Measurements from ENCODE around the gene REXO5.
"Not testable (repeated sequence)": the region's sequence is repeated elsewhere in the genome, so short reads cannot be mapped to it uniquely, and the experiment has no call there.

Gene REXO5, protein sequence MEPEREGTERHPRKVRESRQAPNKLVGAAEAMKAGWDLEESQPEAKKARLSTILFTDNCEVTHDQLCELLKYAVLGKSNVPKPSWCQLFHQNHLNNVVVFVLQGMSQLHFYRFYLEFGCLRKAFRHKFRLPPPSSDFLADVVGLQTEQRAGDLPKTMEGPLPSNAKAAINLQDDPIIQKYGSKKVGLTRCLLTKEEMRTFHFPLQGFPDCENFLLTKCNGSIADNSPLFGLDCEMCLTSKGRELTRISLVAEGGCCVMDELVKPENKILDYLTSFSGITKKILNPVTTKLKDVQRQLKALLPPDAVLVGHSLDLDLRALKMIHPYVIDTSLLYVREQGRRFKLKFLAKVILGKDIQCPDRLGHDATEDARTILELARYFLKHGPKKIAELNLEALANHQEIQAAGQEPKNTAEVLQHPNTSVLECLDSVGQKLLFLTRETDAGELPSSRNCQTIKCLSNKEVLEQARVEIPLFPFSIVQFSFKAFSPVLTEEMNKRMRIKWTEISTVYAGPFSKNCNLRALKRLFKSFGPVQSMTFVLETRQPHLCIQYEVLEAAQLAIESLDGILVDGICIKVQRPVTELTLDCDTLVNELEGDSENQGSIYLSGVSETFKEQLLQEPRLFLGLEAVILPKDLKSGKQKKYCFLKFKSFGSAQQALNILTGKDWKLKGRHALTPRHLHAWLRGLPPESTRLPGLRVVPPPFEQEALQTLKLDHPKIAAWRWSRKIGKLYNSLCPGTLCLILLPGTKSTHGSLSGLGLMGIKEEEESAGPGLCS

DNA sequence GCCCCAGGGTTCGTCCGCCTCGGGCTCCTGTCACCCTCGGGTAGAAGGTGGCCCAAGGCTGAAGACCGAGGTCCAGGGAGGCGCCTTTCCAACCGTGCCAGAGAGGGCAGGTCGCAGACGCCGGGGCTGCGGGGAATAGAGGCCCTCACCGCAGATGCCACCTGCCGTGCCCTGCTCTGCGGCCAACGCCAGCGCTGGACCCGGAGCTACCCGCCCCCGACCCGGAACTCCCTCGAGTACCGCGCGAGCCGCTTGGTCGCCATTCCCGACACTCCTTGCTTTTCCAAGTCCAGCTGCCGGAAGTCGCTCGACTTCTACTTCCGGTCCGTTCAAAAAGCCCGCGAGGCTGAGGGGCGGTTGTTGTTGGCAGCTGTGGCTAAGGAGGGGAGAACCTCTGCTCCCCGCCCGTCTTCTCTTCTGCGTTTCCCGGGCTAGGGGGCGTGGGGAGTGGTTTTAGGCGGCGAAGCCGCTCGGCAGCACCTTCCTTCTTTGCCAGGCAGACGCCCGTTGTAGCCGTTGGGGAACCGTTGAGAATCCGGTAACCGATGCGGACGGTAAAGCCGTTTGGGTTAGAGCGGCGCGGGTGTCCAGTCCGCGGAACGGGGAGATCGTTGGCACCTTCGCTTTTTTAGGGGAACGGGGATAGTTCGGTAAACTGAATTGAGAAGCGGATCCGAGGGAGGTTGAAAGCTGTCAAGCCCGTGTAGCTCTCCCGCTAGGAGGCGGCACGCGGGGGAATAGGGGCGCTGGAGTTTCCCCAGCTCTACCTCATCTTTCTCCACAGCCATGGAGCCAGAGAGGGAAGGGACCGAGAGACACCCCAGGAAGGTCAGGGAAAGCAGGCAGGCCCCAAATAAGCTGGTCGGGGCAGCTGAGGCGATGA lies at the start of gene REXO5, which contains the start of gene ERI2:
REXO5 (plus strand) TSS at position 360 of the 883 bp plus-strand sequence; CDS start at position 787, 427 bp downstream.
ERI2 (minus strand) TSS at position 305 of the 883 bp plus-strand sequence; CDS start at position 263, 42 bp downstream.
- no peak for TF ChIP-seq GATA1 (IDR thresholded peaks at IDR 0.05; ENCODE audit: low read depth, low read length)
- peak; percentile 97 for TF ChIP-seq POLR2A (IDR thresholded peaks at IDR 0.05; ENCODE audit: low read length)

DNA sequence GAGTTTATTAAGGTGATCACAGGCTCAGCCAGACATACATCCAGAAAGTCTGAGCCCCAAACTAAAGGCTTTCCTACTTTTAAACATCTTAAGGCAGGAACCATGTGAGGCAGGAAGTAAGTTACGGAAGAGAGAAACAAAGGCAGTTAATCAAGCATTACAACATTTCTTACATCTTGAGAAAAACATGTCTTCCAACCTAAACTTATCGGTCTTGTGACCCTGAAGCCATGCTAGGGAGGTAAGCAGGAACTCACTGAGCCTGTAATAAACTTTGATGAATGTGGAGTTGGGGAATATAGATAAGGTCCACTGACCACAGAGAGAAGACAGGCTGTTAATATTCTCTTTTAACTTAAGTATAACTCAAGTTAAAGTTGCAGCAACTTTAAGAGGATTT lies 46.0 kb upstream of the REXO5 start:
- TF ChIP-seq POLR2A (IDR thresholded peaks at IDR 0.05; ENCODE audit: low read length) = no peak
- no peak for TF ChIP-seq GATA1 (IDR thresholded peaks at IDR 0.05; ENCODE audit: low read depth, low read length)
- no peak for DNase-seq

More for the DNA sequence above, at the start of gene REXO5, which contains the start of gene ERI2:
- DNase-seq = peak; percentile 94 to 95

DNA sequence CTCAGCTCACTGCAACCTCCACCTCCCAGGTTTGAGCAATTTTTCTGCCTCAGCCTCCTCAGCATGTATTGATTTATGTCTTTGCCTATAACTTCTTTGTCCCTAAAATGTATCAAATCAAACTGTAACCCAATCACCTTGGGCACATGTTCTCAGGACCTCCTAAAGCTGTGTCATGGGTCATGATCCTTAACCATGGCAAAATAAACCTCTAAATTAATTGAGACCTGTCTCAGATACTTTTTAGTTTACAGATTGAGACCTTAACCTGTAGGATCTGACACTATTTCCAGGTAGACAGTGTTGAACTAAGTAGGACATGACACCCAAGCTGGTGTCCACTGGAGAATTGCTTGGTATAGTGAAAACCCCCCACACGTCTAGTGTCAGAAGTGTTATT lies 45.2 kb upstream of the REXO5 start:
- no peak for DNase-seq
- TF ChIP-seq GATA1 (IDR thresholded peaks at IDR 0.05; ENCODE audit: low read depth, low read length) (no peak), POLR2A (IDR thresholded peaks at IDR 0.05; ENCODE audit: low read length) (no peak)

DNA sequence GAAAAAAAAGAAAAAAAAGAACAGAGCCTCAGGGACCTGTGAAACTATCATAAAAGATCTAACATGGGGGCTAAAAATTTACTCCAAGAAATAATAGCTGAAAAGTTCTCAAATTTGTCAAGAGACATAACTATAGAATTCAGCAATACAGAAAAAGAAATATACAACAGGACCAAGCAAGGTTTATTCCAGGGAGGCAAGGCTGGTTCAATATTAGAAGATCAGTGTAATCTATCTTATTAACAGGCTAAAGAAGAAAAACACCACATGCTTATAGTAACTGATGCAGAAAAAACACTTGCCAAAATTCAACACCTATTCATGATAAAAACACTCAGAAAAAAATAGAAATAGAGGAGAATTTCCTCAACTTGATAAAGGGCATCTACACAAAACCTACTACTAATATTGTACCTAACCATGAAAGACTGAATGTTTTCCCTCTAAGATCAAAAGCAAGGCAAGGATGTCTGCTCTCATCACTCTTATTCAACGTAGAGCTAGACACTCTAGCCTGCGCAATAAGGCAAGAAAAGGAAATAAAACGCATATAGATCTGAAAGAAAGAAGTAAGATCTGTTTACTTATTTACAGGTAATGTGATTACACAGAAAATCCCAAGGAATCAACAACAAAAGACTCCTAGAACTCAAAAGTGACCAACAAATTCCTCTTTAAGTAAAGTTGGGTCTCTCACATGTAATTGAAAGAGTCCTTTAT lies 43.8 kb upstream of the REXO5 start:
- TF ChIP-seq POLR2A (IDR thresholded peaks at IDR 0.05; ENCODE audit: low read length) (no peak), GATA1 (IDR thresholded peaks at IDR 0.05; ENCODE audit: low read depth, low read length) (no peak)

DNA sequence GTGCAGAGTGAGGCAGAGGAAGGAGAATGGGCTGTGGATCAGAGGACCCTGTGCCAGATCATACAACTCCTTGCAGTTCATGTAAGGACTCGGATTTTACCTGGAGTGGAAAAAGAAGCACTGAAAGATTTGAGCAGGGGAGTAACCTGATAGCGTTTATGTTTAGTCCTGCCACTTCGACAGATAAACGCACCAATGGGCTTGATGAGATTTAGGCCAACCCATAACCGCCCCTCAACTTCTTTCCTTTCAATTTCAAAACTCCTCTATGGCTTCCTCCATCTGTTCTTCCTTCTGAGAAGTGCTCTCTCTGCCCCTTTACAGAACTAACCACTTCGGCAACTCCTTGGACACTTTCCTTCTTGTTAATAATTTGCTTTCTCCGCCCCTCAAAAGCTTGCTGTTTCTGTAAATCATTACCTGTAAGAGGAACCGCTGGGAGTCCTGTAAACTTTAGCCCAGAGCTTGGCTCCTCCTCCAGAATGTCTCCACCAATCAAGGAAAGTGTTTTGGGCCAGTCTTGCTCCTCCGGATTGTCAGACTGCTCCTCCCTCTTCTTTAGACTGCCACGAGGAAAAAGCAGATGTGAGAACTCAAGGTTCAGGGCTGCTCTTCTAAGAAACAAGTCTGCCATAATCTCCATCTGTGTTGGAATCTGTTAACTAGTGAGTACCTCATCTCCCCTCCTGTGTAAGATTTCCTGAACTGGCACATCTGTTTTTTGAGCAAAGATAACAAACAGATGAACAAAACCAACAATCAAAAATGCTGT lies 42.7 kb upstream of the REXO5 start, which contains the start of gene ACSM3:
ACSM3 (plus strand) TSS at position 554 of the 772 bp plus-strand sequence. CDS start 6,021 bp downstream, outside the sequence.
- peak; percentile 52 to 64 for DNase-seq

More for the DNA sequence above, 43.8 kb upstream of the REXO5 start:
- no peak for DNase-seq

DNA sequence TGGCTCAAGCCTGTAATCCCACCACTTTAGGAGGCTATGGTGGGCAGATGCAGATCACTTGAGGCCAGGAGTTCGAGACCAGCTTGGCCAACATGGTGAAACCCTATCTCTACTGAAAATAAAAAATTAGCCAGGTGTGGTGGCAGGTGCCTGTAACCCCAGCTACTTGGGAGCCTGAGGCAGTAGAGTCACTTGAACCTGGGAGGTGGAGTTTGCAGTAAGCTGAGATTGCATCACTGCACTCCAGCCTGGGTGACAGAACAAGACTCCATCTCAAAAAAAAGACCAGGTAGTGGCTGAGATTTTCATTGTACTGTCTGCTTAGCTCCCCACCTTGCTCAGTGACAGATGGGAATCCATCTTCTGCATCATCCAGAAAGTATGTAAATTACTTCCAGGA lies 41.9 kb upstream of the REXO5 start:
- not testable (repeated sequence) for DNase-seq

More for the DNA sequence above, 42.7 kb upstream of the REXO5 start, which contains the start of gene ACSM3:
- no peak for TF ChIP-seq GATA1 (IDR thresholded peaks at IDR 0.05; ENCODE audit: low read depth, low read length)
- peak; percentile 48 for TF ChIP-seq POLR2A (IDR thresholded peaks at IDR 0.05; ENCODE audit: low read length)

DNA sequence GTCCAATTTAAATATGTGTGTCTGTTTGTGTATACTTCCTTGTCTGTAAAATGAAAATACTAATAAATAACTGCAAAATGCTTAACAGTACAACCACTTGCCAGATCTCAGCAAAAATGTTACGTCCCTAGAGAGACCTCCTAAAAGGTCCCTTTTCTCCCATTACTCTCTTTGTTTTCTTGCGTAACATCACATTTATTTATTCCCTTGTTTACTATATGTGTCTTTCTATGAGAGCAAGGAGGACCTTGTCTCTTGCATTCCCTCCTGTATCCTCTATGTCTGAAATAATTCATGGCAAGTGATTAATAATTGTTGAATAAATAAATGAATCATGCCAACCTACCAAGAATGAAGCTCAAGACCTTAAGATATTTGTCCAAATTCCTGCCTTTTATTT lies 40.6 kb upstream of the REXO5 start:
- TF ChIP-seq POLR2A (IDR thresholded peaks at IDR 0.05; ENCODE audit: low read length) (no peak), GATA1 (IDR thresholded peaks at IDR 0.05; ENCODE audit: low read depth, low read length) (no peak)
- no peak for DNase-seq

DNA sequence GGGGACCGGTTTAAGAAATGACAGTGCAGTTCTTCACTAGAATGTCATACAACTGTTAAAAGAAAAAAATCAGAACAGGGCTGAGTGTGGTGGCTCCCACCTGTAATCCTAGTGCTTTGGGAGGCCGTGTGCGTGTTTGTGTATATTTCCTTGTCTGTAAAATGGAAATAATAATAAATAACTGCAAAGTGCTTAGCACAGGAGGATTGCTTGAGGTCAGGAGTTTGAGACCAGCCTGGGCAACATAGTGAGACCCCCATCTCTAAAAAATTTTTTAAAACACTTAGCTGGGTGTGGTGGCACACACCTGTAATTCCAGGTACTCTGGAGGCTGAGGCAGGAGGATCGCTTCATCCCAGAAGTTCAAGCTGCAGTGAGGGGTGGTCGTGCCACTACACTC lies 40.0 kb upstream of the REXO5 start:
- DNase-seq = no peak
- TF ChIP-seq POLR2A (IDR thresholded peaks at IDR 0.05; ENCODE audit: low read length) (no peak), GATA1 (IDR thresholded peaks at IDR 0.05; ENCODE audit: low read depth, low read length) (no peak)

DNA sequence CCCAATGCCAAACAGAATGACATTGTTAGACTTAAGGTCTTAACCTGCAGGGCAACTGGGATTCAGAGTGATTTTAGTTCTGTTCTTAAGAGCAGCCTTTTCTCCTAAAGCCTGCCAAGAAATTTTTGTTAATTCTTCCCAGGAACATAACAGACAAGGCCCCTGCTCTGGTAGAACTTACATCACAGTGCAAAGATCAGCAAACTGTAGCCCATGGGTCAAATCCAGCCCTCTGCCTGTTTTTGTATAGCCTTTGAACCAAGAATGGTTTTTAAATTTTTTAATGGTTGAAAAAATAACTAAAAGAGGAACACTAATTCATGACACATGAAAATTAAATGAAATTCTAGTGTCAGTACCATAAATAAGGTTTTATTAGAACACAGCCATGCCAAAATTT lies 38.8 kb upstream of the REXO5 start:
- TF ChIP-seq GATA1 (IDR thresholded peaks at IDR 0.05; ENCODE audit: low read depth, low read length) = no peak
- no peak for TF ChIP-seq POLR2A (IDR thresholded peaks at IDR 0.05; ENCODE audit: low read length)
- DNase-seq = no peak

DNA sequence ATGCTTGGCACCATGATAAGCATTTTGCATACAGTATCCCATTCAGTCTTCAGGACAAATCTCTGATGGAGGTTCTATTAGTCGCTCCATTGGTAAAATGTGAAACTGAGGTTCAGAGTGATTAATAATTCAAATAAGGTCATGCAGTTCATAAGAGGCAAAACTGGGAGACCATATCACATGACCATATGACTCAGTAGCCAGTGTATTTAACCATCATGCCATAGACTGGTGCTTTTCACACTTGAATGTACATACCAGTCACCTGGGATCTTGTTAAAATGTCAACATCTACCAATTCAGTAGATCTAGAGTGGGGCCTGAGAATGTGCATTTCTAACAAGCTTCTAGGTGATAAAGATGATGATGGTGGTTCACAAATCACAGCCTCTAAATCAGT lies 38.2 kb upstream of the REXO5 start:
- no peak for DNase-seq
- TF ChIP-seq POLR2A (IDR thresholded peaks at IDR 0.05; ENCODE audit: low read length) (no peak), GATA1 (IDR thresholded peaks at IDR 0.05; ENCODE audit: low read depth, low read length) (no peak)

DNA sequence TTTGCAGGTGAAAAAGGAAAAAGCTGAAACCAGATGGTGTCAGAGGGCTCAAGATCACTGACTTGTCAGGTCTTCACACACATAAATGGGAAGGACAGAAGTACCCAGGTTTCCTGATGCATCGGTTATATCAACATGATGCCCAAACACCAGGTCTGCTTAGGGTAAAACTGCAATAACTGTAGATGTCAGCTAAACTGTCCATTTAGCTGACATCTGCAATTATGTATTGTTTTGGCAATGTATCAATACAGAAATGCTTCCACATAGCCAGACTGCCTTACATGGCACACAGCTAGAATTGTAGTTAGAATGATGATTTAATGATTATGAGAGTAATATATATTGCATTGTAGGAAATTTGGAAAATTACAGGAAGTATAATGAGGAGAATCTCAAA lies 37.5 kb upstream of the REXO5 start:
- no peak for DNase-seq
- TF ChIP-seq GATA1 (IDR thresholded peaks at IDR 0.05; ENCODE audit: low read depth, low read length) (no peak), POLR2A (IDR thresholded peaks at IDR 0.05; ENCODE audit: low read length) (no peak)

DNA sequence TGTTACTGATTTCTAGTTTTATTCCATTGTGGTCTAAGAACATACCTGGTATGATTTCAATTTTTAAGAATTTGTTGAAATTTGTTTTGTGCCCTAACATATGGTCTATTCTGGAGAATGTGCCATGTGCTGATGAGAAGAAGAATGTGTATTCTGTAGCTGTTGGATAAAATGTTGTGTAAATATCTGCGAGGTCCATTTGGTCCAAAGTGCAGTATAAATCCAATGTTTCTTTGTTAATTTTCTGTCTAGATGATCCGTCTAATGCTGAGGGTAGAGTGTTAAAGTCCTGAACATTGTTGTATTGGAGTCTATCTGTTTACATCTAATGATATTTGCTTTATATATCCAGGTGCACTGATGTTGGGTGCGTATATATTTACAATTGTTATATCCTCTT lies 32.6 kb upstream of the REXO5 start:
- TF ChIP-seq POLR2A (IDR thresholded peaks at IDR 0.05; ENCODE audit: low read length) = no peak
- no peak for TF ChIP-seq GATA1 (IDR thresholded peaks at IDR 0.05; ENCODE audit: low read depth, low read length)
- DNase-seq = no peak
